ENCODE results near the gene RPS27. TPM values are rescaled to one million over a fixed set of nuclear protein-coding genes. Genes with fewer than 3 reads are reported as not detected.

The RPS27 gene
- polyA plus RNA-seq = 1,000 to 10,000 TPM; 5,298 to 9,661 TPM

DNA sequence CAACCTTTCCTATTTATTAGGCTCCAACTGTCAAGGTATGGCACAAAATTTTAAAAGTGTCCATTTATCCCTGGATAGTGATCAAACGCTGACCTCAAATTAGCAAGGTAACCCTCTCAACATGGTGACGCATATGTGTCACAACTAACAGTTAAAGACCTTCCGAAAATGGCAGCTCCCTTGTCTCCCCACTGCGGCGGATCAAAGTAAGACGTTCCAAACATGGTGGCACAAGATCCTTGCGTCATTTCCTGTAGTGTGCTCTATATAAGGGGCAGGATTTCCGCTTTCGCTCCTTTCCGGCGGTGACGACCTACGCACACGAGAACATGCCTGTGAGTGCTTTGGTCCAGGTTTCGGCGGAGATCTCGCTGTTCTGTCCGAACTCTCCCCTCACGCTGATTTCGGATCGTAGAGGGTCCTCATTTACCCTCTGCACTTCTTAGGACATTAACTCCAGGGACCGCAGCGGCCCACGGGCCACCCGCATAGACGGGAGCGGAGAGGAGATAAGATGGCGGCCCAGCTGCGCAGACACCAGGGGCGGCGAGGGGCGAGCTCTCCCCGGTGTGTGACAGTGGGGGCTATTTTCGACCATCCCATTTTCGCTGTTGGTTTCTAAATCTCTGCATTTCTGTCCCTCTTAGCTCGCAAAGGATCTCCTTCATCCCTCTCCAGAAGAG is at the start of gene RPS27:
Gene RPS27, plus strand, starts transcription at position 295 of the 683 bp plus-strand sequence. Its CDS starts 35 bp downstream, at position 330.
- WGBS, 2 donors = 0 to 1% methylated on average over 36 of the region's 36 CpGs
- H3K27ac ChIP-seq (ENCODE audit: low read depth in 2 of 2, low read length in 1 of 2) = peak within 1 kb of the TSS; percentile 92 to 99

DNA sequence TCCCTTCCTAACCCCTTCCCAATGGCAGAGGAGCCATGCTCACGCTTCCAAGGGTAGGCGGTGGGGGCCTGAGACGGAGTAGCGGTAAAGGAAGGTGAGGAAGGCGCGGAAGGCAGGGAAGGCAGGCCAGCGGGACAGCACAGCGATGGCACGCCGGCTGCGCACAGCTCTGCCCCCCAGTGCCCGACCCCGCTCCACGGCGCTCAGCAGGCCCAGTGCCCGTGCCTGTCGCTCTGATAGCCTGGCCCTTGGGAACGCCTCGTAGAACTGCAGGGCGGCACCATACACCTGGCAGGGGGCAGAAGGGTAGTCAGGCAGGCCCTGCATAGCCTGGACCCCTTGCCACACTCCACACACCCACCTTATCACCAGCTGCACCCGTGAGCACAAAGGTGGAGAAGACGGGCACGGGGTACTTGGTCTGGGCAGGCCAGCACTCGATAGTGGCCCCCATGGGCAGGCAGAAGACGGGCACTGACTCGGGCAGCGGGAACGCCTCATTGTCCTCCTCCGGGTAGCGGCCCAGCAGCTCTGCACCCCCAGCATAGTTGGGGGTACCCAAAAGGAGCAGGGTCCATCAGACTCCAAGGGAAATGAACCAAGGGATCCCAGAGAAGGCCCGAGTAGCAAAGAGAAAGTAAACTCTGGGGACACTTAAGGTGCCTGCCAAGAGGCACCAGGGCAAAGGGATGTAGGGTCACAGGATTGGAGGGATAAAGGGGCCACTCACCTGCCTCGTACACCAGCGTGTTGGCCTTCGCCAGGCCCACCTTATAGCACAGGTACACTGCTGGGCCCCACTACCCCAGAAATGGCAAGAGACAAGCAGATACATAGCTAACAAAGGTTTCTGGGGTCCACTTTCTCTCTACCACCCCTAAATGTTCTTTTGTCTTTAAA is 48.5 kb upstream of the RPS27 start:
- H3K4me3 ChIP-seq (ENCODE audit: low read depth in 1 of 2, low read length in 2 of 2) = no peak overlapping the region
- 93% methylated on average over 33 to 34 of the region's 34 CpGs for WGBS, 2 donors
- peaks cover 0 to 15% of the 10 kb centered on the region in 2 donors for H3K4me1 ChIP-seq (ENCODE audit: control insufficient read depth in 2 of 2, insufficient read depth in 2 of 2, low read length in 1 of 2)
- no peaks in the 10 kb centered on the region for H3K27me3 ChIP-seq (ENCODE audit: control insufficient read depth in 1 of 2, insufficient read depth in 2 of 2, low read length in 2 of 2)
- no peak overlapping the region for H3K27ac ChIP-seq (ENCODE audit: low read depth in 2 of 2, low read length in 1 of 2)
- H3K36me3 ChIP-seq (ENCODE audit: control insufficient read depth in 2 of 2, insufficient read depth in 2 of 2, low read length in 1 of 2) = peaks cover 15 to 43% of the 10 kb centered on the region in 2 donors
- H3K9me3 ChIP-seq (ENCODE audit: control insufficient read depth in 2 of 2, insufficient read depth in 1 of 2, low read depth in 1 of 2, low read length in 1 of 2) = no peaks in the 10 kb centered on the region

More for the DNA sequence above, at the start of gene RPS27:
- Histone ChIP-seq H3K4me1 (ENCODE audit: control insufficient read depth in 2 of 2, insufficient read depth in 2 of 2, low read length in 1 of 2) (no peaks in the 10 kb centered on the region), H3K4me3 (ENCODE audit: low read depth in 1 of 2, low read length in 2 of 2) (peak within 1 kb of the TSS; percentile 72 to 96), H3K27me3 (ENCODE audit: control insufficient read depth in 1 of 2, insufficient read depth in 2 of 2, low read length in 2 of 2) (no peaks in the 10 kb centered on the region), H3K9me3 (ENCODE audit: control insufficient read depth in 2 of 2, insufficient read depth in 1 of 2, low read depth in 1 of 2, low read length in 1 of 2) (no peaks in the 10 kb centered on the region), H3K36me3 (ENCODE audit: control insufficient read depth in 2 of 2, insufficient read depth in 2 of 2, low read length in 1 of 2) (peaks cover 0 to 5% of the 10 kb centered on the region in 2 donors)

DNA sequence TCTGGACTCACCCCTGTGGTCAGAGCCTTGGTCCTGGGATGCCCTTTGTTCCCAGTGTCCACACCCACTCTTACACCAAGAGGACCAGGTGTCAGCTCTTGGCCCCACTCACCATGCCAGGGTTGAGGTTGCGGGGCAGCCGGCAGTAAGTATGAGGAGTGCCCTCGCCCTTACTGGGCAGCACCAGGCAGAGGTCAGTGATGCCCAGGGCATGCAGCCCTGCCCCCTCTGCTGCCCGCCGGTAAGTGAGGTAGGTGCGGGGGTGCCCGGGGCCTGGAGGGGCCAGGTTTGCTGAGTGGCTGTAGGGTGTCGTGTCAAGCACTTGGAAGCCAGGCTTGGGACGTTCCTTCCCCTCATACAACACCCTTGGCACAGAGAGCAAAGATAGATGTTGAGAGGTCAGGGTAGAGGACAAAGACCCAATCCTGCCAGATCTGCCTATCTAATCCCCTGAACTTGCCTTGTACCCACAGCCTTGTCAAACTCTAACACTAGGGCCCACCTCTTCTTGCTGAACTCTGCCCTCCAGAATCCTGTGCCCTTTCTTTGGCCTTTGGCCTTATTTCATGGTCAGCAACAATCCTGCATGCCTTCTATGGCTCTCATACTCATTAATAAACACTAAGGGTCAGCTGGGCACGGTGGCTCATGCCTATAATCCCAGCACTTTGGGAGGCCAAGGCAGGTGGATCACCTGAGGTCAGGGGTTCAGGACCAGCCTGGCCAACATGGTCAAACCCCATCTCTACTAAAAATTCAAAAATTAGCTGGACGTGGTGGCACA is 47.6 kb upstream of the RPS27 start:
- H3K36me3 ChIP-seq (ENCODE audit: control insufficient read depth in 2 of 2, insufficient read depth in 2 of 2, low read length in 1 of 2) = peaks cover 8 to 38% of the 10 kb centered on the region in 2 donors
- 90 to 91% methylated on average over 11 of the region's 11 CpGs for WGBS, 2 donors
- H3K4me1 ChIP-seq (ENCODE audit: control insufficient read depth in 2 of 2, insufficient read depth in 2 of 2, low read length in 1 of 2) = peaks cover 0 to 15% of the 10 kb centered on the region in 2 donors
- no peak overlapping the region for H3K27ac ChIP-seq (ENCODE audit: low read depth in 2 of 2, low read length in 1 of 2)
- H3K4me3 ChIP-seq (ENCODE audit: low read depth in 1 of 2, low read length in 2 of 2) = no peak overlapping the region
- H3K9me3 ChIP-seq (ENCODE audit: control insufficient read depth in 2 of 2, insufficient read depth in 1 of 2, low read depth in 1 of 2, low read length in 1 of 2) = no peaks in the 10 kb centered on the region
- no peaks in the 10 kb centered on the region for H3K27me3 ChIP-seq (ENCODE audit: control insufficient read depth in 1 of 2, insufficient read depth in 2 of 2, low read length in 2 of 2)

- Histone ChIP-seq H3K27ac (ENCODE audit: low read depth in 2 of 2, low read length in 1 of 2) (peak overlapping the region; percentile 3 to 92), H3K27me3 (ENCODE audit: control insufficient read depth in 1 of 2, insufficient read depth in 2 of 2, low read length in 2 of 2) (no peaks in the 10 kb centered on the region), H3K36me3 (ENCODE audit: control insufficient read depth in 2 of 2, insufficient read depth in 2 of 2, low read length in 1 of 2) (peaks cover 8 to 44% of the 10 kb centered on the region in 2 donors), H3K9me3 (ENCODE audit: control insufficient read depth in 2 of 2, insufficient read depth in 1 of 2, low read depth in 1 of 2, low read length in 1 of 2) (no peaks in the 10 kb centered on the region), H3K4me1 (ENCODE audit: control insufficient read depth in 2 of 2, insufficient read depth in 2 of 2, low read length in 1 of 2) (peaks cover 0 to 15% of the 10 kb centered on the region in 2 donors), H3K4me3 (ENCODE audit: low read depth in 1 of 2, low read length in 2 of 2) (no peak overlapping the region)
- 81 to 88% methylated on average over 15 of the region's 15 CpGs for WGBS, 2 donors
Measured at GRCh38 chr1:153944005-153944826, 46.3 kb upstream of the RPS27 start.

- H3K4me3 ChIP-seq (ENCODE audit: low read depth in 1 of 2, low read length in 2 of 2) = peak overlapping the region; percentile 17 to 86
- no peaks in the 10 kb centered on the region for H3K27me3 ChIP-seq (ENCODE audit: control insufficient read depth in 1 of 2, insufficient read depth in 2 of 2, low read length in 2 of 2)
- WGBS, 2 donors = 50 to 60% methylated on average over 3 of the region's 3 CpGs
- no peaks in the 10 kb centered on the region for H3K9me3 ChIP-seq (ENCODE audit: control insufficient read depth in 2 of 2, insufficient read depth in 1 of 2, low read depth in 1 of 2, low read length in 1 of 2)
- peak overlapping the region; percentile 91 to 92 for H3K27ac ChIP-seq (ENCODE audit: low read depth in 2 of 2, low read length in 1 of 2)
- peaks cover 0 to 15% of the 10 kb centered on the region in 2 donors for H3K4me1 ChIP-seq (ENCODE audit: control insufficient read depth in 2 of 2, insufficient read depth in 2 of 2, low read length in 1 of 2)
- H3K36me3 ChIP-seq (ENCODE audit: control insufficient read depth in 2 of 2, insufficient read depth in 2 of 2, low read length in 1 of 2) = peaks cover 8 to 40% of the 10 kb centered on the region in 2 donors
Measured at GRCh38 chr1:153944827-153945117, 45.8 kb upstream of the RPS27 start.

DNA sequence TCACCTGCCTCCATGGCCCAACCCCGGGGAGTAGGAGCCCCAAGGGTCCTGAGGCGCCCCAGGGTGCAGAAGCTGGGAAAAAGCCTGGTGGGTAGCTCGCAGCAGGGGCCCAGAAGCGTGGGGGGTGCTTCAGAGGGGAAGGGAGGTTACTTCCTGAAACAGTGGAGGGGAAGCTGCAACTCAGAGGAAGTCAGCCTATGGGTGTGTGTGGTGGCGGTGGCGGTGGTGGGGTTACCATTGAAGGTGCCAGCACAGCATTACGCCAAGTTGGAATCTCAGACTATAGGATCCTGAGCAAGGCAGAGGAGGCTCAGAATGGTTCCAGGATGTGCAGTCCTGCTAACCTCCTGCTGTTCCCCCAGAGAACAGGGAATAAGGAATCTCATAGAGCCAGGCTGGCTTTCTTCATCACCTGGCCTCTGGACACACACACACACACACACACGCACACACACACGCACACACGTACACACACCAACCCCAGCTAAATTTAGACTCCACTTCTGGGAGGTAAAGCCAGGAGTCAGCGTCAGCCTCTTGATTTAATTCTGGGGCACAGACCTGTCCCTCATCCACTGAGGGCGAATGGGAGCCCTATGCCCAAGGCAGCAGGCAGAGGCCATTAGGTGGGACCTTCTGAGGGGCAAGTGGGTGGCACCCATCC is 45.3 kb upstream of the RPS27 start:
- Histone ChIP-seq H3K27ac (ENCODE audit: low read depth in 2 of 2, low read length in 1 of 2) (peak overlapping the region; percentile 91 to 92), H3K27me3 (ENCODE audit: control insufficient read depth in 1 of 2, insufficient read depth in 2 of 2, low read length in 2 of 2) (no peaks in the 10 kb centered on the region), H3K36me3 (ENCODE audit: control insufficient read depth in 2 of 2, insufficient read depth in 2 of 2, low read length in 1 of 2) (peaks cover 8 to 38% of the 10 kb centered on the region in 2 donors), H3K9me3 (ENCODE audit: control insufficient read depth in 2 of 2, insufficient read depth in 1 of 2, low read depth in 1 of 2, low read length in 1 of 2) (no peaks in the 10 kb centered on the region), H3K4me3 (ENCODE audit: low read depth in 1 of 2, low read length in 2 of 2) (peak overlapping the region; percentile 86 to 90), H3K4me1 (ENCODE audit: control insufficient read depth in 2 of 2, insufficient read depth in 2 of 2, low read length in 1 of 2) (peaks cover 0 to 15% of the 10 kb centered on the region in 2 donors)
- 27 to 31% methylated on average over 11 to 12 of the region's 12 CpGs for WGBS, 2 donors

DNA sequence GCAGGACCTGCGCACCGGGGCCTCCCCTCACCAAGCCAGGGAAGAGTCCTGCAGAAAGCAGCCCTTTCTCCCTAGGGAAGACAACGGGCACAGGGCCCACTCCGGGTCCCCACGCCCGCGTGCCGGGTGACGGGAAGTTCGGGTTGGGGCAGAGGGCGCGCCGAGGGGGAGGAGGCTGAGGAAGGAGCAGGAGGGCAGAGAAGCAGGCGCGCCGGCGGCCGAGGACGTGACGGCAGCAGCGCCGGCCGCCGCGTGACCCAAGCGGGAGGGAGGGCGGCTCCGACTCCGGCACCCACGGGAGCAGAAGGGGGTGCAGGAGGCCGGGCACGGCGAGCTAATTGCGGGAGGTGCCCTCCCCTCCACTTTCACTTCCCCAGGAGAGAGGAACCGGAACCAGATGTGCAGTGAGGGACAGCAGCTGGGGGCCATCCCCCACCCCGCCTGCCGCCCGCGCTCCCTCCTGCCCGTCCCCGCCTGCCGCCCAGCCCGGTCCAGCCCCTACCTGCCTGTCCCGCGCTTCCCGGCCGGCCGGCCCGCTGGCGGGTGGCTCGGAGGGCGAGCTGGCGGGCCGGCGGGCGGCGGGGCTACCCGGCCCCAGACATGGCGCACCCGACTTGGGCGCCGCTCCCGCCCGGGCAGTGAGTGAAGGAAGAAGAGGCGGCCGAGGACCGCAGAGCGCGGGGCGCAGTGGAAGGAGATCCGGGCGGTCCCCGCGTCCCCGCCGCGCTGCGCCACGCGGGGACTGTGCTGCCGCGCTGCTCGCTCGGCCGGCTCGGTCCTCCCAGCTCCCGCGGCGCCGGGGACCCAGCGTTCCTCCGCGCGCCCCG is 44.6 kb upstream of the RPS27 start:
- Histone ChIP-seq H3K4me3 (ENCODE audit: low read depth in 1 of 2, low read length in 2 of 2) (peak overlapping the region; percentile 86 to 90), H3K36me3 (ENCODE audit: control insufficient read depth in 2 of 2, insufficient read depth in 2 of 2, low read length in 1 of 2) (peaks cover 6 to 33% of the 10 kb centered on the region in 2 donors), H3K9me3 (ENCODE audit: control insufficient read depth in 2 of 2, insufficient read depth in 1 of 2, low read depth in 1 of 2, low read length in 1 of 2) (no peaks in the 10 kb centered on the region), H3K27ac (ENCODE audit: low read depth in 2 of 2, low read length in 1 of 2) (peak overlapping the region; percentile 91 to 92), H3K27me3 (ENCODE audit: control insufficient read depth in 1 of 2, insufficient read depth in 2 of 2, low read length in 2 of 2) (no peaks in the 10 kb centered on the region), H3K4me1 (ENCODE audit: control insufficient read depth in 2 of 2, insufficient read depth in 2 of 2, low read length in 1 of 2) (peaks cover 0 to 15% of the 10 kb centered on the region in 2 donors)
- 0 to 2% methylated on average over 17 to 95 of the region's 95 CpGs for WGBS, 2 donors
